Activated naive CD4-positive, alpha-beta T cell (primary cell): ENCODE data around the gene ZBTB43.

Experiments used
- DNase-seq, 4 experiments: peaks; one replicate each; lab custom pipeline; 2025; lab: John Stamatoyannopoulos, UW

Gene ZBTB43

GRCh38 chr9:126857261-126857960, 52.6 kb downstream of the ZBTB43 start:
- DNase-seq, result no peak

GRCh38 chr9:126859111-126859510, 54.3 kb downstream of the ZBTB43 start:
- no peak for DNase-seq

GRCh38 chr9:126860077-126860756, 55.4 kb downstream of the ZBTB43 start, which contains the start of gene ZBTB34:
Gene ZBTB34, plus strand, starts transcription at chr9:126860639. Its CDS starts 18,761 bp downstream, at chr9:126879400.
- peak; percentile 56 to 79 (median 68) for DNase-seq

GRCh38 chr9:126860757-126861466, 56.1 kb downstream of the ZBTB43 start:
- DNase-seq, result peak in 1 of 4 experiments; percentile 10

GRCh38 chr9:126861707-126862103, 56.9 kb downstream of the ZBTB43 start:
- DNase-seq, result no peak

DNA sequence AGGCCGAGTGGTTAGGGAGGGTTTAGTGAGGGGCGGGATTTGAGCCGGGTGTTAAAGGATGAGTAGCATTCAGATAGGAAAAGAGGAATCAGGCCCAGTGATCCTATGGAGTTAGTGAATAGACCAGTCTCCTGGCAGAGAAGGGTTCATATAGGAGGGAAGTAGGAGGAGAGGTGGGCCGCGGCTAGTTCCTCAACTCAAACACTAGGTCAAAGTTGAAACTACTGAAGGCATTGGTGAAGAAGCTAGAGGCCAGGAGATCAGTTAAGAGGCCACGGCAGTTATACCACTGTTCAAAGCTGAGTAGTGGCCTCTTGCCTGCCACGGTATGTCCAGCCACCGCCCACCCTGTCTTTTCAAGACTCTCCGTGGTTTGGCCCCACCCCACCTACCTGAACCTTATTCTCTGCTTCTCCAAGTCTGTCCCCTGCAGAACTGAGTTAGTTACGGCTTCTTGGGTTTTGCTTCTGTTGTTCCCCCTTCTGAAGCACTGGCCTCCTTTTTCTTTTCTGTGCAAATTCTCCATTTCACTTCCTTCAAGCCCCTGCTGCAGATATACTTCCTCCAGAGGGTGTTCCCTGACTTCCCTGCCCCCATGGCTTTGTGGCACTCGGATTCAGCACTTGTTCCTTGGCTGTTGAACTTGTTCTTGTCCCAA, 57.4 kb downstream of the ZBTB43 start:
- DNase-seq, result peak in 1 of 4 experiments; percentile 5

DNA sequence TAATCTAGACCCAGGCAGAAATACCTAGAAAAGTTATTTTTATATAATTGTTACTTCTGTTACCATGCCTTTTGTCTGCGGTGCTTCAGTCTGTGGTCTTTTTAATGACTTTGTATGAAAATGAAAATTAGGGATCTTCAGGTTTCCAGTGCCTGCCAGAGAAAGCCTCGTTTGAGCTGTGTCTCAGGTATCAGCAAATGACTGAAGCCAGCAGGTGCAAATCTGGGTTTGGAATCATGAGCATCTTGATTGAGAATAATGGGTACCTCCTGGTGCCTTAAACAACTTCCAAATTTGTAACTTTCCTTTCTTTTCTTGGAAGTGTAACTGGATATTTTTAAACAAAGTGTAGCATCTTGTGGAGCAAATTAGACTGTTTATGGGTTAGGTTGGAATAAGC, 59.9 kb downstream of the ZBTB43 start:
- DNase-seq, result no peak

- DNase-seq, result no peak
Measured at GRCh38 chr9:126869368-126869767, 64.5 kb downstream of the ZBTB43 start.

DNA sequence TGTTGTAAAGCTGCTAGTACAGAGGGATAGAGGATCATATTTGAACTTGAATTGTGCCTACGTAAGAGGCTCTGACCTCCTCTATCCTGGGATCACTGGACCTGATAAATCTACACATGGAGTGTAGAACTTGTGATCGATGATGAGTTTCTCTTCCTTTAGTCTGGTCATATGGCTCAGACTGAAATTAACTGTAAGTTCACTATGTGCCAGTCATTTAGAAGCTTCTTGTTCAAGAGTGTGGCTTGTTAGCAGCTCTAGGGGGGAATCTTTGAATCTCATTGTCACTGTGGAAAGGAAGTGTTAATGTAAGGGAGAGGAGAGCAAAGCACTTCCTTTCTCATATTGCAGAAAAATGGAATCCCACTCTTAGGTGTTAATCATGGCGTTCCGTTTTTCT, 67.7 kb downstream of the ZBTB43 start:
- DNase-seq, result no peak

DNA sequence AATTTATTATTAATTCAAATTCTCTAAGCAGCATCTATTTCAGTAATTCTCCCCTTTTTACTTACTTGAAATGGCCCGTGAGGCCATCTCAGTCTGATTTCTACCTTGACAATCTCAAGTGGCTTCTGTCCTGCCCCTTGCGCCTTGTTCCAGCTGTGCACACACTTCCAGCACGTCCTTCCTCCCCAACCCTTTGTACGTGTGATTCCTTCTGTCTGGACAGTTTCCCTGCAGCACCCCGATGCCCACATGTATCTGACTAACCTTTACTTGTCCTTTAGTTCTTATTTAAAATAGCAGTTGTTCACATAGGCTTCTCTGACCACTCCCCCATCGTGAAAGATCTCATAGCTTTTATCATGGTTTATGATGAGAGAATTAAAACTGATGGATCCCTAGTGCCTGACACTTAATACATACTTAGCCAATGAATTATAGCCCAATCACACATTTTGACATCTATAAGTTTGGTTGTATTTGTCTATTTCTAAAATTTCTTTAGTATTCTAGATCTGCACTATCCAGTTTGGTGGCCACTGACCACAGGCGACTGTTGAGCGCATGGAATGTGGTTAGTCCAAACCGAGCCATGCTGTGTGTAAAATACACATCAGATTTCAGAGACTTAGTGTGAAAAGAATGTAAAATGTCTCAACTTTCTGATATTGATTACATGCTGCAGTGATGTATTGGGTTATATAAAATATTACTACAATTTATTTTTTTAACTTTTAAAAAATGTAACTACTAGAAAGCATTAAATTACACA, 69.9 kb downstream of the ZBTB43 start:
- no peak for DNase-seq

- DNase-seq, result no peak
Measured at GRCh38 chr9:126875756-126876510, 71.1 kb downstream of the ZBTB43 start.

DNA sequence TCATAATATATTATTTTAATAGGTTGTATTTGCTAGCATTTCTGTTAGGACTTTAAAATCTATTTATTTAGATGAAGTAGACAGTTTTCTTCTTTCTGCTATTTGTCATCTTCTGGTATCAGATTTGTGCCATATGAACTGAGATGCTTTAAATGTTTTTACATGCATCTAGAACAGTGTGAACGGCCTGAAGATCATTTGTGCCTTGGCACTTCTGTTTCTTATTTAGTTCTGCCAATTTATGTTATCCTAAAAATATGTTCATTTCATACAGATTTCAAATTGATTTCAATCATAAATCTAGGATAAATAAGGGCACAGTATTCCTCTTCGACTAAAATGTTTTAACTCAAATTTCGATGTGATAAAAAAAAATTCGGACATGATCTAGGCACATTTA, 71.7 kb downstream of the ZBTB43 start:
- DNase-seq, result no peak

- no peak for DNase-seq
Measured at GRCh38 chr9:126877418-126877817, 72.6 kb downstream of the ZBTB43 start.

DNA sequence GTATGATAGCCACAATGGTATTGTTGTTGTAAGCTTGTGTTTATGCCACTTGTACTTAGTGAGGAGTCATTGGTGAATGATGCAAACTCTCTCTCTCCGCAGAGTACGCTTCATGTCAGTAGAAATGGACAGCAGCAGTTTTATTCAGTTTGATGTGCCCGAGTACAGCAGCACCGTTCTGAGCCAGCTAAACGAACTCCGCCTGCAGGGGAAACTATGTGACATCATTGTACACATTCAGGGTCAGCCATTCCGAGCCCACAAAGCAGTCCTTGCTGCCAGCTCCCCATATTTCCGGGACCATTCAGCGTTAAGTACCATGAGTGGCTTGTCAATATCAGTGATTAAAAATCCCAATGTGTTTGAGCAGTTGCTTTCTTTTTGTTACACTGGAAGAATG, 74.4 kb downstream of the ZBTB43 start:
- DNase-seq, result no peak

GRCh38 chr9:126880226-126880946, 75.5 kb downstream of the ZBTB43 start:
- no peak for DNase-seq

DNA sequence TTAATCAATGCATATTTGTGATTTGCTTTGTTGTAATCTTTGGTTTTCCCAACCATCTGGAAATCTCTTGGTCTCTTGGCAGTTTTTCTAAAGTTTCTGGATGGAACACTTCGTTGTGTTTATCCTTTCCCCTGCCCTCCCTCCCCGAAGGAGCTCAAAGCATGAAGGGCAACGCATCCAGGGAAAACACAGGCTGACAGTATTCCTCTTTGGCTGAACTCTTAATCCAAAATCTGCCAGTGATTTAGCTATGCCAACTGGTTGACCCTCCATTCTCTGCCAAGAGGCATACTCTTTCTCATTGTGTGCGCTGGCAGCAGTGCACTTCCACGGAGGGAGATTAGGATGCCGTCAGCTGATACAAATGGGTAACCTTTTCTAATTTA, 76.1 kb downstream of the ZBTB43 start:
- DNase-seq, result no peak

- DNase-seq, result no peak
Measured at GRCh38 chr9:126882746-126883145, 77.9 kb downstream of the ZBTB43 start.

DNA sequence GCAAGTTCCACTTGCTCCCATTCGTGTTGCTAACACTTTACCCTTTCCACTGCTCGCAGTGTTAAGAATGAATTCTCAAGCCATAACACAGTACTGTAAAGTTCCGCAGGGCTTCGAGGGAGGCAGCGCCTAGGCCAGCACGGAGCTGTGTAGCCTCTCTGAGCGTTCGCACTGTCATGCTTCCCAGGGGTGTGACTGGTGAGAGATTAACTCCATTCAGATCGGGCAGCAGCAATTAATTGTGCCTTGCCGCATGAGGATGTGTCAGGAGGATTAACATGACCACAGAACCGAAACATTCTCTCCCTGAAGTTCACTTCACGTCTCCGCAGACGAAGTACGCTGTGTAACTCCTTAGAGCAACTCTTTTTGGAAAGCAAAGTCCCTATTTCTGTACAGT, 78.8 kb downstream of the ZBTB43 start:
- DNase-seq, result no peak

DNA sequence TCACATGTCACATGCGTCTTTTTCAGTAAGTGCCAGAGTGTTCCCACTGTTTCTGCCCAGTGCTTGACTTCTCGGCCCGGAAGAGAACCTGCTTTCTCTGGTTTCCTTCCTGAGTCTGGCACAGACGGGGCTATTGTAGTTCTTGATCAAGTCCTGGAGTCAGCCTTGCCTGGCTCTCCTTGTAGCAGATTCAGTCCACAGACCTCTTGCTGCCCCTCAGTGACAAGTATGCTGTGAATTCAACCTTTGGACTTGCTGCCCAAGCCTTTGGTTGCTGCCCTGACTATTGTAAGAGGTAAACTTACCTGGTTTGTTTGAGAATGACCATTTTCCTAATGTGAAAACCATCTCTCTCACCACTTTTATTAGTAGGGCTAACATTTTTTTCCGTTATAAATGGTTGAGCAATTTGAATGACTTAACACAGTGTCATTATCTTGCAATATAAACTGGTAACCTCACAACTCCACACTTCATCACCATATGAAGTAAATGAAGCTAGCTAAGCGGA, 80.3 kb downstream of the ZBTB43 start:
- DNase-seq, result no peak
